GM20431 (cell line): ENCODE results near the gene KRTAP10-1.

Experiments
- in situ Hi-C: fragments of 300-500 bp; cut with MseI, MboI; formaldehyde crosslinking; loops from one replicate; pipeline ENCODE4 v1.15.0; 2020; ENCODE audit warnings: low sequenced_read_pairs; ENCODE audit not compliant: unreplicated experiment

The KRTAP10-1 gene

GRCh38 chr21:44495611-44496563, 44.1 kb downstream of the KRTAP10-1 start:
- in situ Hi-C loops, result no loop called here

GRCh38 chr21:44494956-44495355, 45.0 kb downstream of the KRTAP10-1 start:
- in situ Hi-C loops, result no loop called here

GRCh38 chr21:44494418-44494817, 45.6 kb downstream of the KRTAP10-1 start:
- in situ Hi-C loops, result no loop called here

GRCh38 chr21:44492567-44493385, 47.2 kb downstream of the KRTAP10-1 start:
- in situ Hi-C loops, result no loop called here

GRCh38 chr21:44490816-44491215, 49.2 kb downstream of the KRTAP10-1 start:
- in situ Hi-C loops, result no loop called here

GRCh38 chr21:44490405-44490804, 49.6 kb downstream of the KRTAP10-1 start:
- in situ Hi-C loops, result no loop called here

- in situ Hi-C loops, result no loop called here
Observed at GRCh38 chr21:44489962-44490361, 50.0 kb downstream of the KRTAP10-1 start.
